Neural cell (in vitro differentiated cells): ENCODE measurements around the gene ATOH8. TPM values are rescaled to one million over a fixed set of nuclear protein-coding genes. Genes with fewer than 3 reads are reported as not detected.

Experiments used
- H2AFZ ChIP-seq: fragments of 200-600, 300-800 bp; sonication (generic), shearing (Covaris generic); 2 replicates; pipeline ENCODE4 v1.6.0; 2014; ENCODE audit warnings: low read depth, mild to moderate bottlenecking, antibody characterized with exemption, low read length, moderate library complexity
- H3F3A ChIP-seq: fragments of 200-600 bp; shearing (Covaris generic); 2 replicates; pipeline ENCODE4 v1.6.1; 2016; ENCODE audit warnings: mild to moderate bottlenecking, moderate library complexity, mixed read lengths, antibody characterized with exemption, low read length; ENCODE audit not compliant: insufficient read depth, poor library complexity, severe bottlenecking
- H3K27ac ChIP-seq: fragments of 200-600, 300-800 bp; sonication (generic), shearing (Covaris generic); 2 replicates; pipeline ENCODE4 v1.5.1; 2014; ENCODE audit warnings: mild to moderate bottlenecking, low read length, moderate library complexity
- H3K27me3 ChIP-seq: fragments of 300-800, 200-600 bp; sonication (generic), shearing (Covaris generic); 2 replicates; pipeline ENCODE4 v1.6.0; 2014; ENCODE audit warnings: mild to moderate bottlenecking, low read depth, low read length, moderate library complexity; ENCODE audit not compliant: insufficient read depth
- H3K36me3 ChIP-seq: fragments of 300-800, 200-600 bp; sonication (generic), shearing (Covaris generic); 2 replicates; pipeline ENCODE4 v1.5.1; 2014; ENCODE audit warnings: mild to moderate bottlenecking, antibody characterized with exemption, low read length, moderate library complexity; ENCODE audit not compliant: insufficient read depth
- H3K4me2 ChIP-seq: fragments of 300-800, 200-600 bp; sonication (generic), shearing (Covaris generic); 2 replicates; pipeline ENCODE4 v1.6.0; 2014; ENCODE audit warnings: mild to moderate bottlenecking, low read length
- H3K4me3 ChIP-seq: fragments of 300-800, 200-600 bp; sonication (generic), shearing (Covaris generic); 2 replicates; pipeline ENCODE4 v1.5.1; 2014; ENCODE audit warnings: mild to moderate bottlenecking, low read length, moderate library complexity
- H3K79me2 ChIP-seq: fragments of 200-600 bp; shearing (Covaris generic); replicated peaks from 2 replicates; pipeline ENCODE4 v1.6.0; 2014; ENCODE audit warnings: mild to moderate bottlenecking, low read length, moderate library complexity; ENCODE audit not compliant: insufficient read depth
- H3K9ac ChIP-seq: fragments of 300-800, 200-600 bp; sonication (generic), shearing (Covaris generic); 2 replicates; pipeline ENCODE4 v1.6.1; 2016; ENCODE audit warnings: mild to moderate bottlenecking, low read length, mixed read lengths
- H3K9me2 ChIP-seq: fragments of 200-600 bp; shearing (Covaris generic); 2 replicates; pipeline ENCODE4 v1.6.1; 2016; ENCODE audit warnings: mild to moderate bottlenecking, low read length, mixed read lengths; ENCODE audit not compliant: insufficient read depth
- H3K9me3 ChIP-seq: fragments of 200-600, 300-800 bp; sonication (generic), shearing (Covaris generic); 2 replicates; pipeline ENCODE4 v1.6.1; 2016; ENCODE audit warnings: mild to moderate bottlenecking, mixed run types, low read length, moderate library complexity, mixed read lengths
- H4K20me1 ChIP-seq: fragments of 200-600 bp; shearing (Covaris generic); 2 replicates; pipeline ENCODE4 v1.6.1; 2016; ENCODE audit warnings: mild to moderate bottlenecking, mixed run types; ENCODE audit not compliant: insufficient read depth
- CTCF ChIP-seq: fragments of 450-650 bp; IDR thresholded peaks from 2 replicates; pipeline ENCODE4 v1.5.1; 2014; ENCODE audit warnings: antibody characterized with exemption, mild to moderate bottlenecking, moderate library complexity; ENCODE audit not compliant: poor library complexity, severe bottlenecking
- EZH2 ChIP-seq: fragments of 200-600, 300-800 bp; shearing (Covaris generic), sonication (generic); IDR thresholded peaks from 2 replicates; pipeline ENCODE4 v1.6.1; 2014; ENCODE audit warnings: antibody characterized with exemption, low read length, borderline replicate concordance, mild to moderate bottlenecking; ENCODE audit not compliant: insufficient read depth, poor library complexity, severe bottlenecking
- POLR2AphosphoS5 ChIP-seq: IDR thresholded peaks from 2 replicates; pipeline ENCODE4 v1.6.1; 2012
- RAD21 ChIP-seq: fragments of 450-650 bp; conservative IDR thresholded peaks from 2 replicates; pipeline ENCODE4 v1.6.1; 2014; ENCODE audit warnings: antibody characterized with exemption, mild to moderate bottlenecking, moderate library complexity
- REST ChIP-seq: IDR thresholded peaks from 2 replicates; pipeline ENCODE4 v1.6.1; 2012; ENCODE audit warnings: borderline replicate concordance
- SMC3 ChIP-seq: fragments of 450-650 bp; conservative IDR thresholded peaks from 2 replicates; pipeline ENCODE4 v1.6.1; 2014; ENCODE audit warnings: antibody characterized with exemption, mild to moderate bottlenecking, moderate library complexity; ENCODE audit not compliant: poor library complexity
- TAF1 ChIP-seq: IDR thresholded peaks from 2 replicates; pipeline ENCODE4 v1.6.1; 2012; ENCODE audit warnings: low read depth
- polyA plus RNA-seq: library from polyadenylated mRNA; depleted of rRNA; stranded (reverse); fragments of >200 nt; gene quantifications from 2 replicates; pipeline ENCODE4 v1.2.3, GENCODE V29; 2014

The ATOH8 gene
- polyA plus RNA-seq, 1 donor from 2014 or later, result 1.6 TPM

- Histone ChIP-seq H3K9me3 (no peaks in the 10 kb centered on the region), H4K20me1 (no peaks in the 10 kb centered on the region), H2AFZ (peak overlapping the region; percentile 49), H3K4me2 (no peak overlapping the region), H3K27me3 (no peaks in the 10 kb centered on the region), H3K36me3 (no peaks in the 10 kb centered on the region), H3K9me2 (no peaks in the 10 kb centered on the region), H3K9ac (peak overlapping the region; percentile 30), H3K27ac (peak overlapping the region; percentile 30), H3K79me2 (no peaks in the 10 kb centered on the region), H3K4me3 (no peak overlapping the region), H3F3A (no peaks in the 10 kb centered on the region)
- TF ChIP-seq REST (peak; percentile 30), RAD21 (no peak), POLR2AphosphoS5 (peak; percentile 31), EZH2 (no peak), SMC3 (no peak), TAF1 (no peak), CTCF (no peak)
These were observed 11.8 kb upstream of the ATOH8 start for GRCh38 chr2:85741833-85742455.

- Histone ChIP-seq H3K36me3 (no peaks in the 10 kb centered on the region), H3F3A (no peaks in the 10 kb centered on the region), H3K4me2 (no peak overlapping the region), H4K20me1 (no peaks in the 10 kb centered on the region), H3K27ac (no peak overlapping the region), H3K9me3 (no peaks in the 10 kb centered on the region), H3K9me2 (no peaks in the 10 kb centered on the region), H3K27me3 (no peaks in the 10 kb centered on the region), H2AFZ (no peak overlapping the region), H3K9ac (no peak overlapping the region), H3K79me2 (no peaks in the 10 kb centered on the region), H3K4me3 (no peak overlapping the region)
- TF ChIP-seq CTCF (no peak), SMC3 (no peak), POLR2AphosphoS5 (no peak)
These were observed 10.3 kb upstream of the ATOH8 start for GRCh38 chr2:85743304-85743978.
